Tibial artery (tissue), 4 donors: ENCODE results near the gene DPYSL3.

Experiments
- DNase-seq, 2 donors: peaks; one replicate each; pipeline ENCODE4 v3.0.0-alpha.2; 2019
- H3K27ac ChIP-seq, 2 donors: fragments of 200-600 bp; sonication (generic) in 1 of 2; 1 replicate in 1 of 2; 2 replicates in 1 of 2; pipeline ENCODE4 v1.5.1; 2018 to 2019; ENCODE audit warnings: mild to moderate bottlenecking in 1 of 2
- H3K27me3 ChIP-seq, 2 donors: fragments of 200-600 bp; sonication (generic) in 1 of 2; one replicate each; pipeline versions ENCODE4 v1.5.1 to v1.6.0; 2016 to 2019
- H3K36me3 ChIP-seq, 3 donors: fragments of 200-600 bp; sonication (generic) in 2 of 3; one replicate each; pipeline ENCODE4 v1.5.1; 2016 to 2019; ENCODE audit warnings: mild to moderate bottlenecking in 2 of 3
- H3K4me1 ChIP-seq, 4 donors: fragments of 200-600 bp; sonication (generic) in 2 of 4; 1 replicate in 3 of 4; 2 replicates in 1 of 4; pipeline ENCODE4 v1.5.1; 2016 to 2019
- H3K4me3 ChIP-seq, 2 donors: fragments of 200-600 bp; sonication (generic) in 1 of 2; 1 replicate in 1 of 2; 2 replicates in 1 of 2; pipeline ENCODE4 v1.5.1; 2018 to 2019; ENCODE audit warnings: mild to moderate bottlenecking in 2 of 2
- H3K9me3 ChIP-seq, 3 donors: fragments of 200-600 bp; sonication (generic) in 1 of 3; one replicate each; pipeline ENCODE4 v1.5.1; 2016 to 2019
- intact Hi-C: fragments of 100-400 bp; cut with DNase I; formaldehyde crosslinking; loops from one replicate; pipeline ENCODE4 v1.15.0; 2023; ENCODE audit warnings: low total_unique reads
- TF ChIP-seq, protein P1 (sequence below), 2 experiments: fragments of 200-600 bp in 1 of 2; fragments of 450-650 bp in 1 of 2; IDR thresholded peaks; one replicate each; pipeline ENCODE4 v1.5.1; 2017 to 2019; ENCODE audit warnings: antibody characterized with exemption in 2 of 2, mild to moderate bottlenecking in 1 of 2, moderate library complexity in 1 of 2

The DPYSL3 gene

DNA sequence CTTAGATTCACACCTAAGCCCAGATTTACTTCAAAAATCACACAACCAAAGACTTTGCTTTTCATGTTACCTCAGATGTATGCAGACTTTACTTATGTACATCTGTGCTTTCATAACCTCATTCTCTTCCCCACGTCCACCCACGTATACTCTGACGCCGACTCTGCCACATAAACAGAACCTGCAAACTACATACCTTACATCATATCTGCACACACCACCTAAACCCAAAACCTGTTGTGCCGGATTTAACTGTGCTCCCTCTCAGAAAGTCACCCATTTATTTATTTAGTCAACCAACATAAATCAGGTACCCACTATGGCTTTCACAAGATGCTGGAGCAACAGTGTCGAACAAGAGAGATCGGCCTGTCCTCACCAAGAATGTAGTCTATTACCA, 1.0 kb upstream of the DPYSL3 start:
- Histone ChIP-seq H3K27me3 (no peaks in the 10 kb centered on the region), H3K27ac (no peak overlapping the region), H3K36me3 (no peaks in the 10 kb centered on the region), H3K4me1 (peaks cover 0 to 19% (median 12%) of the 10 kb centered on the region in 4 donors), H3K9me3 (no peaks in the 10 kb centered on the region), H3K4me3 (no peak overlapping the region)
- DNase-seq = no peak
- TF ChIP-seq, protein P1, sequence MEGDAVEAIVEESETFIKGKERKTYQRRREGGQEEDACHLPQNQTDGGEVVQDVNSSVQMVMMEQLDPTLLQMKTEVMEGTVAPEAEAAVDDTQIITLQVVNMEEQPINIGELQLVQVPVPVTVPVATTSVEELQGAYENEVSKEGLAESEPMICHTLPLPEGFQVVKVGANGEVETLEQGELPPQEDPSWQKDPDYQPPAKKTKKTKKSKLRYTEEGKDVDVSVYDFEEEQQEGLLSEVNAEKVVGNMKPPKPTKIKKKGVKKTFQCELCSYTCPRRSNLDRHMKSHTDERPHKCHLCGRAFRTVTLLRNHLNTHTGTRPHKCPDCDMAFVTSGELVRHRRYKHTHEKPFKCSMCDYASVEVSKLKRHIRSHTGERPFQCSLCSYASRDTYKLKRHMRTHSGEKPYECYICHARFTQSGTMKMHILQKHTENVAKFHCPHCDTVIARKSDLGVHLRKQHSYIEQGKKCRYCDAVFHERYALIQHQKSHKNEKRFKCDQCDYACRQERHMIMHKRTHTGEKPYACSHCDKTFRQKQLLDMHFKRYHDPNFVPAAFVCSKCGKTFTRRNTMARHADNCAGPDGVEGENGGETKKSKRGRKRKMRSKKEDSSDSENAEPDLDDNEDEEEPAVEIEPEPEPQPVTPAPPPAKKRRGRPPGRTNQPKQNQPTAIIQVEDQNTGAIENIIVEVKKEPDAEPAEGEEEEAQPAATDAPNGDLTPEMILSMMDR (IDR thresholded peaks at IDR 0.05) = no peak
- intact Hi-C loops = no loop called here

DNA sequence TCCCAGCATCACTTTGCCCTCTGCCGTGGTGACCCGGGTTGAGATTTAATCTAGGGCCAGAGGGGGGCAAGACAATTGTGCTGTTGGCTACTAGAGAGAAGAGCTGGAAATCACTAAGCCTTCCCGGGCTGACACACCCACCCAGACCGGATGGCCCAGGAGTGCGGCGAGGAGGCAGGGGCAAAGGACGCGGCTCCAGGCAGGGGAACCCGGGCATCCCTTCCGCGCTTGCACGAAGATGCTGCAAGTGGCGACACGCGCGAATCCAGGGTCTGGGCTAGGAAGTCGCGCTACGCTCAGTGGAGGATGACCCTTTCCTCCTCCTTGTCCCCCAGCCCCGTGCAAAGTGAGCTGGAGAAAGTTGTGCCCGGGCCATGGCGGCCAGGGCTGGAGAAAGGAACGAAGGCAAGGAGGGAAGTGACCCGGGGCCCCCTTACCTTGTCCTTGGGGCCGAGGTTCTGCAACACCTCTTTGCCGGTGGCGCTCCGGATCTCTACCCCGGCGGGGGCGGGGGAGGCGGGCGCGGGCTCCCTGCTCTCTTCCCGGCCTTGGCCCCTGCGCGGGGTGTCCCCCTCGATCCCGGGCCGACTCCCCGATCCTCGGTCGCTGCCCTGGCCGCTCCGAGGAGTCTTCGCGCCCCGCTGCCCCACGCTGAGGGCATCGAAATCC, 693 bp downstream of the DPYSL3 start:
- no peaks in the 10 kb centered on the region for H3K9me3 ChIP-seq
- TF ChIP-seq, protein P1 (IDR thresholded peaks at IDR 0.05) = no peak
- peak overlapping the region; percentile 70 to 83 for H3K4me3 ChIP-seq
- peak overlapping the region; percentile 76 to 79 for H3K27ac ChIP-seq
- H3K4me1 ChIP-seq = peaks cover 0 to 25% (median 15%) of the 10 kb centered on the region in 4 donors
- DNase-seq = peak; percentile 42 to 69
- intact Hi-C loops = no loop called here
- H3K27me3 ChIP-seq = no peaks in the 10 kb centered on the region
- no peaks in the 10 kb centered on the region for H3K36me3 ChIP-seq

GRCh38 chr5:147508711-147509040, 1.2 kb downstream of the DPYSL3 start:
- Histone ChIP-seq H3K27me3 (no peaks in the 10 kb centered on the region), H3K27ac (peak overlapping the region; percentile 76 to 79), H3K4me3 (peak overlapping the region; percentile 70 to 83), H3K9me3 (no peaks in the 10 kb centered on the region), H3K36me3 (no peaks in the 10 kb centered on the region), H3K4me1 (peaks cover 0 to 30% (median 20%) of the 10 kb centered on the region in 4 donors)
- DNase-seq = no peak
- intact Hi-C loops = no loop called here
- TF ChIP-seq, protein P1 (IDR thresholded peaks at IDR 0.05) = no peak

DNA sequence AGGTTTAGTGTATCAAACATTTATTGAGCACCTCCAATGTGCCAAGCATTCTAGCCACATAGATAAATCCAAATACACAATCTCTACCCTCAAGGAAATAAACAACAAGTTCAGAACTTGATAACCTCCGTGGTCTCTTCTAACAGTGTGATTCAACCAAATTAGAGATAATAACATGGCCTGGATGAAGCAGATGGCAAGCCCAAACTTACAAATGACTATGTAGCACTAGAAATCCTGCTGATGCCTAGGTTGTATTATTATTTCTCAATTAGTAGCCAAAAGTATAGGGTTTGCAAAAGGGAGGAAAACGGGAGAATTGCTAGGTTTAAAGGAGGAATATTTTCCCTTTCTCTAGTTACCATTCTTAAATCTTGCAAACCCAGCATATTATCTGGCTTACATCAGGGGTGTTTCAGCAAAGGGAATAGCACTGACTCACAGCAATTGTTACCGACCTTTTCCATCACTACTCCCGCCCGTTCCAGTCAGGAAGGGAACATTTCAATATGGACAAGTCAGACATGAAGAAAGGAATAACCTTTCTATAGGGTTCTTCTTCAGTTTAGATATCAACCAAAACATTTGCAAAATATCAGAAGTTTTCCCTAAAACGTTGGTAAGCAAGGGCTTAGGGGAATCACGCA, 2.3 kb downstream of the DPYSL3 start:
- Histone ChIP-seq H3K36me3 (no peaks in the 10 kb centered on the region), H3K9me3 (no peaks in the 10 kb centered on the region), H3K27ac (peak overlapping the region; percentile 76 to 79), H3K4me1 (peaks cover 0 to 35% (median 21%) of the 10 kb centered on the region in 4 donors), H3K27me3 (no peaks in the 10 kb centered on the region), H3K4me3 (peak overlapping the region; percentile 70 to 83)
- peak in 1 of 2 donors; percentile 52 for DNase-seq
- intact Hi-C loops = no loop called here
- TF ChIP-seq, protein P1 (IDR thresholded peaks at IDR 0.05) = no peak

DNA sequence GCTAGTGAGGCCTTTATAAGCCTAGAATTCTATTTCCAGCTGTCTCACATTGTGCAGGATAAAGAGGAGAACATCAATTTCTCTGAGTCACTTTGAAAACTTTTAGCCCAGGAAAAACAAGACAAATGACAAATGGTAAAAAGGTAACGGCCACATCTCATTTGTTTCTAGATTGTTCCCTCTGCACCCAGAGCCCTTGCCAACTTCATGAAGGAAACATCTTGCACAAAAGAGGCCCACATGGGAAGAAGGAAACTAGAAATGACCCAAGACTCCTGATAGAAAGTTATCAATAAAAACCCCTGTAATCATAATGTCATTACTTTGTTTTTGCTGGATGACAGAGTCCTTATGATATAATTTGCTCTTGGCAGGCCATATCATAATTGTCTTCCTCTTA, 5.3 kb downstream of the DPYSL3 start:
- peaks cover 0 to 29% (median 18%) of the 10 kb centered on the region in 4 donors for H3K4me1 ChIP-seq
- H3K36me3 ChIP-seq = no peaks in the 10 kb centered on the region

More for the DNA sequence above, 5.3 kb downstream of the DPYSL3 start:
- TF ChIP-seq, protein P1 (IDR thresholded peaks at IDR 0.05) = no peak
- Histone ChIP-seq H3K27me3 (no peaks in the 10 kb centered on the region), H3K4me3 (no peak overlapping the region), H3K9me3 (no peaks in the 10 kb centered on the region), H3K27ac (peak overlapping the region; percentile 33 to 53)
- DNase-seq = no peak
- intact Hi-C loops = no loop called here
